HG02970 (cell line): ENCODE measurements around the gene TSPAN17.
"Not testable (repeated sequence)": the region's sequence is repeated elsewhere in the genome, so short reads cannot be mapped to it uniquely, and the experiment has no call there.

ENCODE experiments used
- ATAC-seq: cut with Tn5 transposase; IDR thresholded peaks from one replicate; pipeline ENCODE4 v1.9.1; 2021; ENCODE audit warnings: mild to moderate bottlenecking, moderate library complexity, moderate number of reproducible peaks; ENCODE audit not compliant: unreplicated experiment, low FRiP score

The TSPAN17 gene

GRCh38 chr5:176699446-176699845 is 52.2 kb downstream of the TSPAN17 start:
- ATAC-seq, result not testable (repeated sequence)

- ATAC-seq, result no peak
Measured at GRCh38 chr5:176700239-176700847, 53.1 kb downstream of the TSPAN17 start.

GRCh38 chr5:176702671-176703641 is 55.7 kb downstream of the TSPAN17 start:
- ATAC-seq, result no peak

- no peak for ATAC-seq
Measured at GRCh38 chr5:176703857-176704256, 56.6 kb downstream of the TSPAN17 start.

- no peak for ATAC-seq
Measured at GRCh38 chr5:176704355-176704754, 57.1 kb downstream of the TSPAN17 start.

GRCh38 chr5:176704817-176705216 is 57.5 kb downstream of the TSPAN17 start:
- no peak for ATAC-seq
